Measurements from ENCODE around the gene IQSEC1. TPM values are rescaled to one million over a fixed set of nuclear protein-coding genes. Genes with fewer than 3 reads are reported as not detected.

Gene IQSEC1
- total and polyA plus RNA-seq, 2 experiments from 2014 or later, result 8.0 to 51.9 TPM

DNA sequence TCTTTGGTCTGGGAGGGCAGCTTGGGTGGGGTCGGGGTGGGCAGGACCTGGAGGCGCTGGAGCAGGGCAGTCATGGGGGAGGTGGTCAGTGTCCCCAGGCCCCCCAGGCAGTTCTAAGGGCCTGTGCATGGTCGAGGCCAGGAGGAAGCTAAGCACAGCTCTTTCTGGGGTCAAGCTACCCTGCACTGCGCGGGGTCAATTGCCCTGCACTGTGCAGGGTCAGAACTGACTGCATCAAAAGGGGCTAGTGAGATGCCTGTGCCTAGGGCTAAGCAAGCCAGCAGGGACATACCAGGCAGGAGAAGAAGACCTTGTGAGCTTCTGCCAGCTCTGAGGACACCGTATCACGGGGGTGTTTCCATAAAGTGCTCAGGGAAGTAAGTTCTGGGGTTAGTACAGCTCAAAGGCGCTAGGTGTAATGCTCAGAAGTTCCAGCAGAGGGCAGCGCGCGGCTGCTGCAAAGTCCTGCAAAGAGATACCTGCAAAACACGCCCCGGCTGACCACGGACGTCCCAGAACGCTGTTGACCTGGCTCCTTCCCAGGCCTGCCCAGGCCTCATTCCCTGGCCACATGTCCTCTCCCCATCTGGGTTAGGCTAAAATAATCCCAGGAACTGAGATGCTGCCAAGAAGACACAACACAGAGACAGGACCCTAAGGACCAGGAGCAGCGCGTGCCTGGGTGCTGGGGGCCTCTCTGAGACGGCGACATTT is 18.8 kb upstream of the IQSEC1 start:
- Mint-ChIP-seq H3K27ac (no peak overlapping the region), H3K36me3 (ENCODE audit: low read depth) (no peaks in the 10 kb centered on the region), H3K4me3 (no peak overlapping the region), H3K4me1 (peaks cover 19% of the 10 kb centered on the region), H3K9me3 (no peaks in the 10 kb centered on the region), H3K27me3 (ENCODE audit: insufficient read depth, low read depth, poor library complexity) (peaks cover 11% of the 10 kb centered on the region)
- Histone ChIP-seq H3K4me2 (no peak overlapping the region), H3K4me3 (no peak overlapping the region), H3F3A (replicated peaks; ENCODE audit: low read depth) (no peaks in the 10 kb centered on the region), H3K36me3 (ENCODE audit: insufficient read depth) (no peaks in the 10 kb centered on the region), H3K27ac (ENCODE audit: low read depth) (no peak overlapping the region), H2AFZ (no peak overlapping the region; the same call in 1 of the 2 replicates), H3K27me3 (ENCODE audit: insufficient read depth) (no peaks in the 10 kb centered on the region), H3K9me2 (ENCODE audit: insufficient read depth) (no peaks in the 10 kb centered on the region), H4K20me1 (replicated peaks; ENCODE audit: insufficient read depth) (no peaks in the 10 kb centered on the region), H3K79me2 (replicated peaks; ENCODE audit: insufficient read depth) (no peaks in the 10 kb centered on the region), H3K4me1 (ENCODE audit: insufficient read depth) (no peaks in the 10 kb centered on the region)
- peak; percentile 86 for DNase-seq (ENCODE audit: low spot score)
- ATAC-seq, result peak; percentile 87
- no peak for TF ChIP-seq EZH2 (IDR thresholded peaks at IDR 0.05; ENCODE audit: low read depth, unreplicated experiment)
- TF ChIP-seq POLR2AphosphoS5 (IDR thresholded peaks at IDR 0.05; ENCODE audit: low read depth), result no peak
- no peak for TF ChIP-seq ETS1 (IDR thresholded peaks at IDR 0.05)
- peak; percentile 75 to 92 for TF ChIP-seq CTCF (conservative IDR thresholded peaks at IDR 0.05; ENCODE audit: low read depth in 2 of 2)

- DNase-seq (ENCODE audit: low spot score), result no peak
- Mint-ChIP-seq H3K9me3 (no peaks in the 10 kb centered on the region), H3K36me3 (ENCODE audit: low read depth) (no peaks in the 10 kb centered on the region), H3K27me3 (ENCODE audit: insufficient read depth, low read depth, poor library complexity) (peaks cover 8% of the 10 kb centered on the region), H3K4me3 (no peak overlapping the region), H3K27ac (no peak overlapping the region; the same call in 1 of the 2 replicates), H3K4me1 (peaks cover 8% of the 10 kb centered on the region)
- ATAC-seq, result no peak
- H3K79me2 ChIP-seq (replicated peaks; ENCODE audit: insufficient read depth), result no peaks in the 10 kb centered on the region
- H3K27ac ChIP-seq (ENCODE audit: low read depth), result no peak overlapping the region
- H3K4me1 ChIP-seq (ENCODE audit: insufficient read depth), result no peaks in the 10 kb centered on the region
- H3K9me2 ChIP-seq (ENCODE audit: insufficient read depth), result no peaks in the 10 kb centered on the region
- no peak overlapping the region for H3K4me3 ChIP-seq
- no peaks in the 10 kb centered on the region for H3K36me3 ChIP-seq (ENCODE audit: insufficient read depth)
- H3K4me2 ChIP-seq, result no peak overlapping the region
- H3K27me3 ChIP-seq (ENCODE audit: insufficient read depth), result no peaks in the 10 kb centered on the region
- no peaks in the 10 kb centered on the region for H3F3A ChIP-seq (replicated peaks; ENCODE audit: low read depth)
- H4K20me1 ChIP-seq (replicated peaks; ENCODE audit: insufficient read depth), result no peaks in the 10 kb centered on the region
- no peak overlapping the region for H2AFZ ChIP-seq
- no peak for TF ChIP-seq ZNF462 (CRISPR knock-in tag; IDR thresholded peaks at IDR 0.05)
- no peak for TF ChIP-seq ETS1 (IDR thresholded peaks at IDR 0.05)
- no peak for TF ChIP-seq ZNF331 (CRISPR knock-in tag; IDR thresholded peaks at IDR 0.05; ENCODE audit: low read depth)
- no peak for TF ChIP-seq JUNB (IDR thresholded peaks at IDR 0.05; ENCODE audit: unreplicated experiment)
- no peak for TF ChIP-seq POLR2AphosphoS5 (IDR thresholded peaks at IDR 0.05; ENCODE audit: low read depth)
- TF ChIP-seq CREB1 (CRISPR knock-in tag; IDR thresholded peaks at IDR 0.05; ENCODE audit: low read depth), result no peak
Measured at GRCh38 chr3:13088028-13089006, 15.1 kb upstream of the IQSEC1 start.
